HepG2 (cell line): ENCODE measurements around the gene PPP2R1B. TPM values are rescaled to one million over a fixed set of nuclear protein-coding genes. Genes with fewer than 3 reads are reported as not detected.

Source experiments
- ATAC-seq: fragments of 200-7000 bp; cut with Tn5 transposase; 3 replicates; pipeline ENCODE4 v1.9.1; 2020; ENCODE audit warnings: mild to moderate bottlenecking, moderate library complexity
- BruUV-seq: library from RNA; stranded (reverse); fragments of 400-500 nt; replicated peaks from 2 replicates; lab custom pipeline; 2021; lab: Mats Ljungman, UMichigan
- CTCF ChIA-PET: fragments of 300-600 bp; formaldehyde crosslinking; extraction: SDS; loops from one replicate; lab custom pipeline; 2021; ENCODE audit warnings: low total read pairs, inconsistent platforms, low intra/inter-chr PET ratio; lab: Yijun Ruan, JAX
- POLR2A ChIA-PET: fragments of 350-600 bp; sonication (Branson Sonifier 250); formaldehyde crosslinking; loops from one replicate; lab custom pipeline; 2020; ENCODE audit warnings: antibody characterized with exemption, inconsistent platforms; lab: Yijun Ruan, JAX
- DNase-seq: peaks from one replicate; pipeline ENCODE4 v3.0.0-alpha.2; 2015; ENCODE audit warnings: low spot score
- FAIRE-seq: peaks from 3 replicates; lab custom pipeline; 2011; peaks lifted over from hg19 to GRCh38; lab: Jason Lieb, UNC
- H2AFZ ChIP-seq: one replicate; pipeline ENCODE4 v1.6.1; 2011; ENCODE audit warnings: low read length, inconsistent platforms
- H3K27ac ChIP-seq: fragments of 300-600 bp; 3 replicates; pipeline ENCODE4 v1.8.0; 2011; ENCODE audit warnings: mixed run types, mild to moderate bottlenecking, mixed read lengths, low read length, inconsistent platforms; ENCODE audit not compliant: insufficient read depth; ENCODE audit errors: extremely low read length
- H3K27me3 ChIP-seq, 2 experiments: fragments of 200-600 bp in 1 of 2; 2 replicates in 1 of 2; 3 replicates in 1 of 2; pipeline versions ENCODE4 v1.6.0 to v1.8.0; 2011; ENCODE audit warnings: low read length in 2 of 2, mild to moderate bottlenecking in 2 of 2, moderate library complexity in 2 of 2, inconsistent platforms in 1 of 2; ENCODE audit not compliant: insufficient read depth in 2 of 2, control insufficient read depth in 1 of 2
- H3K36me3 ChIP-seq, 2 experiments: fragments of 200-600 bp in 1 of 2; replicated peaks in 1 of 2; 2 replicates in 1 of 2; 3 replicates in 1 of 2; pipeline versions ENCODE4 v1.5.1 to v1.8.0; 2011; ENCODE audit warnings: low read length in 2 of 2, inconsistent platforms in 1 of 2; ENCODE audit not compliant: insufficient read depth in 2 of 2, control insufficient read depth in 1 of 2
- H3K4me1 ChIP-seq: 2 replicates; pipeline ENCODE4 v1.5.1; 2012; ENCODE audit warnings: low read length, inconsistent platforms; ENCODE audit not compliant: insufficient read depth
- H3K4me2 ChIP-seq: 2 replicates; pipeline ENCODE4 v1.6.0; 2011; ENCODE audit warnings: low read depth, low read length, inconsistent platforms
- H3K4me3 ChIP-seq, 3 experiments: fragments of 200-600 bp in 1 of 3; sonication (generic), shearing (Covaris generic) in 1 of 3; replicated peaks in 1 of 3; 2 replicates each; pipeline ENCODE4 v1.5.1; 2011 to 2016; ENCODE audit warnings: low read length in 3 of 3, inconsistent platforms in 2 of 3, low read depth in 2 of 3, mild to moderate bottlenecking in 2 of 3, control low read depth in 1 of 3, mixed read lengths in 1 of 3; ENCODE audit not compliant: insufficient read depth in 1 of 3
- H3K79me2 ChIP-seq: one replicate; pipeline ENCODE4 v1.6.1; 2011; ENCODE audit warnings: low read length, inconsistent platforms; ENCODE audit not compliant: insufficient read depth
- H3K9ac ChIP-seq: 2 replicates; pipeline ENCODE4 v1.6.0; 2011; ENCODE audit warnings: mild to moderate bottlenecking, low read depth, low read length, inconsistent platforms; ENCODE audit not compliant: insufficient read depth
- H3K9me3 ChIP-seq: 2 replicates; pipeline ENCODE4 v1.5.1; 2012; ENCODE audit warnings: mild to moderate bottlenecking, low read length
- H4K20me1 ChIP-seq: 2 replicates; pipeline ENCODE4 v1.6.0; 2011; ENCODE audit warnings: inconsistent platforms, mild to moderate bottlenecking, low read length, moderate library complexity; ENCODE audit not compliant: insufficient read depth
- ATF2 ChIP-seq: sonication (generic); formaldehyde crosslinking; IDR thresholded peaks from 2 replicates; pipeline ENCODE4 v1.4.0; 2020; ENCODE audit warnings: missing genetic modification reagents
- ATF7-NPFF ChIP-seq: sonication (generic); formaldehyde crosslinking; IDR thresholded peaks from 2 replicates; pipeline ENCODE4 v1.8.1; 2023; ENCODE audit warnings: mild to moderate bottlenecking, low read depth, missing genetic modification reagents, moderate library complexity
- ATM ChIP-seq: fragments of 450-650 bp; IDR thresholded peaks from 2 replicates; pipeline ENCODE4 v1.7.1; 2017; ENCODE audit warnings: mild to moderate bottlenecking, borderline replicate concordance
- BRD4 ChIP-seq: sonication (generic); formaldehyde crosslinking; IDR thresholded peaks from 2 replicates; pipeline ENCODE4 v1.4.0; 2020; ENCODE audit warnings: missing genetic modification reagents
- HNRNPUL1 ChIP-seq: fragments of 200-400 bp; formaldehyde crosslinking; IDR thresholded peaks from 2 replicates; pipeline ENCODE4 v1.6.1; 2017; ENCODE audit warnings: low read depth, mild to moderate bottlenecking, low read length, moderate library complexity
- KDM6A ChIP-seq: IDR thresholded peaks from 2 replicates; pipeline ENCODE4 v1.6.1; 2016; ENCODE audit warnings: low read depth
- MXD4 ChIP-seq: IDR thresholded peaks from 2 replicates; pipeline ENCODE4 v1.6.1; 2016; ENCODE audit warnings: mild to moderate bottlenecking, missing biosample characterization, missing genetic modification reagents
- MYNN ChIP-seq: sonication (generic); formaldehyde crosslinking; IDR thresholded peaks from 2 replicates; pipeline ENCODE4 v1.4.0; 2020; ENCODE audit warnings: mild to moderate bottlenecking, low read depth, missing genetic modification reagents
- NR2F1 ChIP-seq, 2 experiments: fragments of 450-650 bp in 1 of 2; formaldehyde crosslinking in 1 of 2; IDR thresholded peaks; 2 replicates each; pipeline versions ENCODE4 v1.5.0 to v1.6.1; 2016 to 2020; ENCODE audit warnings: mild to moderate bottlenecking in 1 of 2, missing compliant biosample characterization in 1 of 2, missing genetic modification reagents in 1 of 2, moderate library complexity in 1 of 2
- NR3C1 ChIP-seq: sonication (generic); formaldehyde crosslinking; IDR thresholded peaks from 2 replicates; pipeline ENCODE4 v1.4.0; 2020; ENCODE audit warnings: missing genetic modification reagents
- PAX8 ChIP-seq: sonication (generic); formaldehyde crosslinking; IDR thresholded peaks from 2 replicates; pipeline ENCODE4 v1.8.0; 2022; ENCODE audit warnings: mild to moderate bottlenecking, missing genetic modification reagents, borderline replicate concordance
- POGK ChIP-seq: sonication (generic); formaldehyde crosslinking; conservative IDR thresholded peaks from 2 replicates; pipeline ENCODE4 v1.8.0; 2022; ENCODE audit warnings: mild to moderate bottlenecking, moderate library complexity, missing genetic modification reagents
- TAF15 ChIP-seq: fragments of 200-400 bp; formaldehyde crosslinking; IDR thresholded peaks from one replicate; pipeline ENCODE4 v1.6.1; 2018; ENCODE audit warnings: mild to moderate bottlenecking, low read depth, low read length; ENCODE audit not compliant: poor library complexity, severe bottlenecking
- TBL1XR1 ChIP-seq: fragments of 150-350 bp; IDR thresholded peaks from 2 replicates; pipeline ENCODE4 v1.6.1; 2014; ENCODE audit warnings: borderline replicate concordance, low read length; ENCODE audit not compliant: partially characterized antibody
- ZNF33A ChIP-seq: sonication (generic); formaldehyde crosslinking; IDR thresholded peaks from 2 replicates; pipeline ENCODE4 v1.5.1; 2020; ENCODE audit warnings: missing genetic modification reagents, mild to moderate bottlenecking, moderate library complexity, borderline replicate concordance
- ZNF383 ChIP-seq: sonication (generic); formaldehyde crosslinking; IDR thresholded peaks from 2 replicates; pipeline ENCODE4 v1.4.0; 2020; ENCODE audit warnings: missing genetic modification reagents, mild to moderate bottlenecking, borderline replicate concordance
- ZNF431 ChIP-seq: sonication (generic); formaldehyde crosslinking; IDR thresholded peaks from 2 replicates; pipeline ENCODE4 v1.9.0; 2022; ENCODE audit warnings: missing genetic modification reagents, low read depth, mild to moderate bottlenecking, borderline replicate concordance
- ZNF674 ChIP-seq: sonication (generic); formaldehyde crosslinking; IDR thresholded peaks from 2 replicates; pipeline ENCODE4 v1.5.0; 2020; ENCODE audit warnings: low read depth, mild to moderate bottlenecking, missing genetic modification reagents
- ZNF768 ChIP-seq: sonication (generic); formaldehyde crosslinking; IDR thresholded peaks from 2 replicates; pipeline ENCODE4 v1.4.0; 2020; ENCODE audit warnings: missing genetic modification reagents
- ZNF891 ChIP-seq: sonication (generic); formaldehyde crosslinking; IDR thresholded peaks from 2 replicates; pipeline ENCODE4 v1.5.0; 2020; ENCODE audit warnings: mild to moderate bottlenecking, missing genetic modification reagents
- WGBS: methylation state at CpG from one replicate; pipeline ENCODE4 v1.1.6; 2017; ENCODE audit warnings: low lambda C conversion rate; 5-methylcytosine and 5-hydroxymethylcytosine counted together
- in situ Hi-C: cut with HindIII; loops from 2 replicates; pipeline ENCODE4 v1.10.0; 2017; ENCODE audit warnings: low pct_unique_long_range_greater_than_20kb; ENCODE audit not compliant: extremely low pct_ligation_motif_present
- intact Hi-C: fragments of 100-400 bp; cut with micrococcal nuclease; formaldehyde crosslinking; loops from one replicate; pipeline ENCODE4 v1.10.0; 2022; ENCODE audit not compliant: unreplicated experiment
- polyA plus RNA-seq, 8 experiments: library from polyadenylated mRNA; depleted of rRNA in 3 of 8; stranded (reverse) in 7 of 8; unstranded in 1 of 8; fragments of >200 nt; fragmentation: Illumina TruSeq in 4 of 8; extraction: Trizol in 4 of 8; gene quantifications; 2 replicates each; pipeline versions ENCODE4 v1.2.1 to v1.2.3, GENCODE V29; 2011 to 2016; ENCODE audit warnings: low read depth in 4 of 8, missing spikeins in 1 of 8, mixed read lengths in 1 of 8; ENCODE audit not compliant: insufficient read depth in 1 of 8
- total RNA-seq, 5 experiments: library from RNA; depleted of rRNA; stranded (reverse); fragments of >200 nt; fragmentation: Illumina TruSeq; extraction: Trizol; gene quantifications; 2 replicates each; pipeline ENCODE4 v1.2.3, GENCODE V29; 2016; ENCODE audit warnings: low read depth in 1 of 5

PPP2R1B gene
- total and polyA plus RNA-seq, 2 of the 13 experiments (the other 11 are each of a cell fraction or from before 2014, with no cell fraction given) = 22.1 to 56.8 TPM

GRCh38 chr11:111815489-111815888 lies 49.3 kb upstream of the PPP2R1B start:
- Histone ChIP-seq H3K27ac (no peak overlapping the region), H3K36me3 (0 out of 5 replicates have a peak, but pooled peaks cover 3 to 5% of the 10 kb centered on the region in 2 experiments), H4K20me1 (no peaks in the 10 kb centered on the region), H3K4me2 (no peak overlapping the region), H3K4me1 (peaks cover 18% of the 10 kb centered on the region), H3K79me2 (no peaks in the 10 kb centered on the region), H3K9ac (no peak overlapping the region), H3K9me3 (no peaks in the 10 kb centered on the region), H3K4me3 (no peak overlapping the region), H3K27me3 (no peaks in the 10 kb centered on the region), H2AFZ (no peak overlapping the region)
- no peak for DNase-seq
- TF ChIP-seq ZNF674 (CRISPR knock-in tag) (no peak), NR2F1 (CRISPR knock-in tag; IDR thresholded peaks at IDR 0.05) (no peak), ATF7-NPFF (CRISPR knock-in tag) (no peak), ZNF383 (CRISPR knock-in tag) (no peak), NR3C1 (CRISPR knock-in tag) (no peak), BRD4 (no peak), KDM6A (no peak), MYNN (no peak), POGK (CRISPR knock-in tag) (no peak), PAX8 (no peak), TAF15 (no peak), TBL1XR1 (no peak), ZNF768 (CRISPR knock-in tag) (no peak), ATM (no peak), ATF2 (CRISPR knock-in tag) (no peak), ZNF431 (CRISPR knock-in tag) (no peak), HNRNPUL1 (no peak), MXD4 (CRISPR knock-in tag) (no peak), ZNF891 (CRISPR knock-in tag) (no peak), ZNF33A (CRISPR knock-in tag) (no peak)
- ChIA-PET CTCF (no interaction called here), POLR2A (no interaction called here)
- WGBS = 96% methylated on average over 1 of the region's 1 CpG
- BruUV-seq = no TSS peak
- no peak for FAIRE-seq
- intact Hi-C loops (no loop called here), in situ Hi-C loops (no loop called here)
- ATAC-seq = no peak
